GM19193 (cell line): Measurements from ENCODE around the gene SLC22A5.

Experiments
- POLR2A ChIP-seq: IDR thresholded peaks from 4 replicates; pipeline ENCODE4 v1.6.1; 2011; ENCODE audit not compliant: insufficient read depth, insufficient read length; ENCODE audit errors: extremely low read depth

SLC22A5 gene

GRCh38 chr5:132389585-132390286 is 20.2 kb downstream of the SLC22A5 start:
- no peak for TF ChIP-seq POLR2A

- no peak for TF ChIP-seq POLR2A
Measured at GRCh38 chr5:132391247-132391646, 21.7 kb downstream of the SLC22A5 start.

- TF ChIP-seq POLR2A = no peak
Measured at GRCh38 chr5:132391870-132392269, 22.4 kb downstream of the SLC22A5 start.

- TF ChIP-seq POLR2A = no peak
Measured at GRCh38 chr5:132392411-132392810, 22.9 kb downstream of the SLC22A5 start.

GRCh38 chr5:132392978-132393825 is 23.7 kb downstream of the SLC22A5 start:
- TF ChIP-seq POLR2A = no peak

- TF ChIP-seq POLR2A = no peak
Measured at GRCh38 chr5:132394667-132395259, 25.3 kb downstream of the SLC22A5 start.

GRCh38 chr5:132396589-132397031 is 27.1 kb downstream of the SLC22A5 start:
- no peak for TF ChIP-seq POLR2A

GRCh38 chr5:132397224-132397623 is 27.7 kb downstream of the SLC22A5 start:
- no peak for TF ChIP-seq POLR2A

GRCh38 chr5:132405646-132406045 is 36.1 kb downstream of the SLC22A5 start:
- TF ChIP-seq POLR2A = no peak

GRCh38 chr5:132406144-132406783 is 36.8 kb downstream of the SLC22A5 start:
- TF ChIP-seq POLR2A = no peak

GRCh38 chr5:132407970-132408369 is 38.5 kb downstream of the SLC22A5 start:
- no peak for TF ChIP-seq POLR2A

- no peak for TF ChIP-seq POLR2A
Measured at GRCh38 chr5:132408456-132408855, 38.9 kb downstream of the SLC22A5 start.

- TF ChIP-seq POLR2A = no peak
Measured at GRCh38 chr5:132408965-132409364, 39.5 kb downstream of the SLC22A5 start.

GRCh38 chr5:132410451-132411303 is 41.2 kb downstream of the SLC22A5 start:
- TF ChIP-seq POLR2A = peak; percentile 76

- TF ChIP-seq POLR2A = no peak
Measured at GRCh38 chr5:132411304-132412013, 41.9 kb downstream of the SLC22A5 start.
